SU-DHL-6 (cell line): ENCODE results near the gene TNFRSF25.
"Not testable (repeated sequence)": the region's sequence is repeated elsewhere in the genome, so short reads cannot be mapped to it uniquely, and the experiment has no call there.

ENCODE experiments used
- H2AFZ ChIP-seq: fragments of 200-600 bp; sonication (generic); 2 replicates; pipeline ENCODE4 v1.6.1; 2014; ENCODE audit warnings: low read depth, mild to moderate bottlenecking, moderate library complexity, mixed read lengths, antibody characterized with exemption, low read length; ENCODE audit not compliant: severe bottlenecking
- H3F3A ChIP-seq: fragments of 200-600 bp; shearing (Covaris generic); 2 replicates; pipeline ENCODE4 v1.6.0; 2016; ENCODE audit warnings: antibody characterized with exemption, mild to moderate bottlenecking; ENCODE audit not compliant: insufficient read depth
- H3K27ac ChIP-seq: fragments of 200-600 bp; sonication (generic); 2 replicates; pipeline ENCODE4 v1.5.1; 2016; ENCODE audit warnings: low read depth, mild to moderate bottlenecking, low read length, moderate library complexity, mixed read lengths
- H3K27me3 ChIP-seq: fragments of 200-600 bp; sonication (generic), shearing (Covaris generic); 2 replicates; pipeline ENCODE4 v1.6.0; 2014; ENCODE audit warnings: mild to moderate bottlenecking, low read length
- H3K36me3 ChIP-seq: fragments of 200-600 bp; sonication (generic); 2 replicates; pipeline ENCODE4 v1.6.1; 2014; ENCODE audit warnings: mild to moderate bottlenecking, low read length, mixed read lengths
- H3K4me2 ChIP-seq: fragments of 300-600, 200-600 bp; shearing (Covaris generic), sonication (generic); 2 replicates; pipeline ENCODE4 v1.6.0; 2014; ENCODE audit warnings: low read length, low read depth, mild to moderate bottlenecking; ENCODE audit not compliant: poor library complexity, severe bottlenecking
- H3K4me3 ChIP-seq: fragments of 200-600 bp; sonication (generic); 2 replicates; pipeline ENCODE4 v1.5.1; 2014; ENCODE audit warnings: antibody characterized with exemption, low read length, mild to moderate bottlenecking, mixed read lengths; ENCODE audit not compliant: insufficient read depth, poor library complexity, severe bottlenecking
- H3K79me2 ChIP-seq: fragments of 200-600 bp; sonication (generic); 2 replicates; pipeline ENCODE4 v1.6.1; 2014; ENCODE audit warnings: mild to moderate bottlenecking, low read length, moderate library complexity; ENCODE audit not compliant: insufficient read depth
- H3K9ac ChIP-seq: fragments of 200-600 bp; sonication (generic); 2 replicates; pipeline ENCODE4 v1.7.0; 2014; ENCODE audit warnings: mild to moderate bottlenecking, low read length
- H3K9me2 ChIP-seq: fragments of 200-600 bp; sonication (generic); replicated peaks from 2 replicates; pipeline ENCODE4 v1.6.1; 2014; ENCODE audit warnings: low read length; ENCODE audit not compliant: insufficient read depth
- H3K9me3 ChIP-seq: fragments of 200-600 bp; sonication (generic); 2 replicates; pipeline ENCODE4 v1.6.1; 2014; ENCODE audit warnings: low read length, mixed read lengths; ENCODE audit not compliant: insufficient read depth
- H4K20me1 ChIP-seq: fragments of 200-600 bp; sonication (generic); 2 replicates; pipeline ENCODE4 v1.6.1; 2014; ENCODE audit warnings: low read depth, mild to moderate bottlenecking, antibody characterized with exemption, low read length, moderate library complexity, mixed read lengths
- EZH2phosphoT487 ChIP-seq: fragments of 200-600 bp; sonication (generic), shearing (Covaris generic); conservative IDR thresholded peaks from 2 replicates; pipeline ENCODE4 v1.6.1; 2018; ENCODE audit warnings: mild to moderate bottlenecking, antibody characterized with exemption, low read length, moderate library complexity, mixed read lengths
- TF ChIP-seq, protein P1 (sequence below): fragments of 200-600 bp; sonication (generic); IDR thresholded peaks from one replicate; pipeline ENCODE4 v1.5.1; 2017; ENCODE audit warnings: antibody characterized with exemption, mild to moderate bottlenecking, low read length, moderate library complexity; ENCODE audit not compliant: insufficient read depth, poor library complexity, severe bottlenecking

The TNFRSF25 gene

DNA sequence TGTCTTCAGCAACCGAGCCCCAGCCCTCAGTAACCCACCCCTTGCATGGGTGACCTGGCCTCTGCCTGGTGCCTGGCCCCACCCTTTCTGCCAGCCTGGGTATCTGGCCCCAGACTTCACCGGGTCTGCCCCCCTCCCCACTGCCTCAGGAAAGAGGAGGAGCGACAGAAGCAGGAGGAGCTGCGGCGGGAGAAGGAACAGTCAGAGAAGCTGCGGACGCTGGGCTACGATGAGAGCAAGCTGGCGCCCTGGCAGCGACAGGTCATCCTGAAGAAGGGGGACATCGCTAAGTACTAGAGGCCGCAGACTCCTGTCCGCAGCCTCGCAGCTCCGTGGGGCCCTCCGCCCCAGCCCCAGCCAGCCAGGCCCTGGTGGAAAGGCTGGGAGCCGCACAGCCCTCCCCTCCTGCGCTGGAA lies 6.1 kb downstream of the TNFRSF25 start:
- no peak overlapping the region for H3K4me3 ChIP-seq
- H3K27ac ChIP-seq = no peak overlapping the region
- no peaks in the 10 kb centered on the region for H4K20me1 ChIP-seq
- H3K9me3 ChIP-seq = no peaks in the 10 kb centered on the region
- H3F3A ChIP-seq = no peaks in the 10 kb centered on the region
- no peak overlapping the region for H3K4me2 ChIP-seq
- no peak overlapping the region for H2AFZ ChIP-seq
- H3K9ac ChIP-seq = no peak overlapping the region
- H3K79me2 ChIP-seq = no peaks in the 10 kb centered on the region
- no peaks in the 10 kb centered on the region for H3K9me2 ChIP-seq
- H3K36me3 ChIP-seq = no peaks in the 10 kb centered on the region
- no peak for TF ChIP-seq EZH2phosphoT487
- TF ChIP-seq, protein P1, sequence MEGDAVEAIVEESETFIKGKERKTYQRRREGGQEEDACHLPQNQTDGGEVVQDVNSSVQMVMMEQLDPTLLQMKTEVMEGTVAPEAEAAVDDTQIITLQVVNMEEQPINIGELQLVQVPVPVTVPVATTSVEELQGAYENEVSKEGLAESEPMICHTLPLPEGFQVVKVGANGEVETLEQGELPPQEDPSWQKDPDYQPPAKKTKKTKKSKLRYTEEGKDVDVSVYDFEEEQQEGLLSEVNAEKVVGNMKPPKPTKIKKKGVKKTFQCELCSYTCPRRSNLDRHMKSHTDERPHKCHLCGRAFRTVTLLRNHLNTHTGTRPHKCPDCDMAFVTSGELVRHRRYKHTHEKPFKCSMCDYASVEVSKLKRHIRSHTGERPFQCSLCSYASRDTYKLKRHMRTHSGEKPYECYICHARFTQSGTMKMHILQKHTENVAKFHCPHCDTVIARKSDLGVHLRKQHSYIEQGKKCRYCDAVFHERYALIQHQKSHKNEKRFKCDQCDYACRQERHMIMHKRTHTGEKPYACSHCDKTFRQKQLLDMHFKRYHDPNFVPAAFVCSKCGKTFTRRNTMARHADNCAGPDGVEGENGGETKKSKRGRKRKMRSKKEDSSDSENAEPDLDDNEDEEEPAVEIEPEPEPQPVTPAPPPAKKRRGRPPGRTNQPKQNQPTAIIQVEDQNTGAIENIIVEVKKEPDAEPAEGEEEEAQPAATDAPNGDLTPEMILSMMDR = no peak
- H3K27me3 ChIP-seq = no peaks in the 10 kb centered on the region

DNA sequence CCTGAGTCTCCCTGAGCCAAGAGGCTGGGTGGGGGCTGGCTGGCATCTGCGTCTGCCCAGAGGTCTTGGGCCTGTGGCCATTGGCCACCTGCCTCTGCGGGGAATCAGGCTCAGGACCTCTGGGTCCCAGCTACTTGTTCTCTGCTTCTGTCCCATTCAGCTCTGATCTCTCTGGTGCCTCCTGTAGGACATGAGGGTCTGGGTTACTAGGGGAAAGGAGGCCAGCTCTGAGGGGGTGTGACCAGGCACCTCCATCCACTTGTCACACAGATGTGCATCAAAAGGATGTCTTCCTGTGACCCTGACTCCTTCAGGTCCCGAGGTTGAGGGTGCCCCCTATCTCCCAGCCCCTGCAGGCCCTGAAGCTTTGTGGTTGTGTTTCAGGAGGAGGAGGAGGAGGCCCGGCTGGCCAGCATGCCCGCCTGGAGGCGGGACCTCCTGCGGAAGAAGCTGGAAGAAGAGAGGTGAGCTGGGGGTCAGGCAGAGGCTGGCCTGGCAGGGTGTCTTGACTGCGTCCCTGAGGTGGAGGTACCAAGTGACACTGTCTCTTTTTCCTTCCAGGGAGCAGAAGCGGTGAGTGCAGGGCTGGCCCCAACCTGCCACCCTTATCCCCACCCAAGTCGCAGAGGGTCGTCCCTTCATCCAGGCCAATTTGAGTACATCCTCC lies 9.0 kb downstream of the TNFRSF25 start:
- no peak overlapping the region for H3K4me2 ChIP-seq
- H3K36me3 ChIP-seq = no peaks in the 10 kb centered on the region
- no peaks in the 10 kb centered on the region for H3K79me2 ChIP-seq
- H3K9me3 ChIP-seq = no peaks in the 10 kb centered on the region
- no peak overlapping the region for H3K4me3 ChIP-seq
- no peak overlapping the region for H3K9ac ChIP-seq
- no peak overlapping the region for H3K27ac ChIP-seq
- H2AFZ ChIP-seq = no peak overlapping the region
- H3F3A ChIP-seq = no peaks in the 10 kb centered on the region
- H3K9me2 ChIP-seq = no peaks in the 10 kb centered on the region
- no peaks in the 10 kb centered on the region for H3K27me3 ChIP-seq
- TF ChIP-seq, protein P1 = no peak
- no peak for TF ChIP-seq EZH2phosphoT487
- H4K20me1 ChIP-seq = no peaks in the 10 kb centered on the region

DNA sequence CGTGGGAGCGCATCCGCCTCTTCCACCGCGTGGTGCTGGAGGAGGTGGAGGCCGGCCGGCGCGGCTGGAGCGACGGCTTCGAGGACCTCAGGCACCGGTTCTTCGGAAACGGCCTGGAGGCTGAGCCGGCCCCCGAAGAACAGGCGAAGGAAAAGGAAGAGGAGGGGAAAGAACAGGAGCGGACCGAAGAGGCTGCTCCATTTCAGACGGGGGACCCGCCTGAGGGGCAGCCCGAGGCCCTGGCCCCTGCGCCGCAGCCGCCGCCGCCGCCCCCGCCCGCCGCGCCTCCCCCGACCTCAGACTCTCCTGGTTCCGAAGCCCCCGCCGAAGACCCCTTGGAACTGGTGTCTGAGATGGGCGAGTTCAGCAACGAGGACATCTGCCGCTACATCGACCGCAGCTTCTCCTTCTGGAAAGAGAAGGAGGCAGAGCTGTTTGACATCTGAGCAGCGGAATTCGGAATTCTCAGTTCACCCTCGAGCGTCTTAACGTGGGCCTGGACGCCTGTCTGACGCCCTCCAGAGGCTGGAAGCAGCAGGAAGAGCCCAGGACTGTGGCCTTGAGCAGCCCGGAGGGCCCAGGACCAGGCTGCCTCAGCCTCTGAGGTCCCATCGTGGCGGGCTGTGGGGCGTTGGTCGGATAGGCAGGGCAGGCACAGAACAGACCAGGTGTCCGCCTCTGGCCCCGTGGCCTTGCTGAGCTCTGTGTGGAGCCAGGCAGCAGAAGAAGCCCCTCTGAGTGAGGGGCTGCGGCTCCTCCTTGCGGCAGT lies 10.0 kb downstream of the TNFRSF25 start:
- H3K27me3 ChIP-seq = not testable (repeated sequence)

More for the DNA sequence above, 10.0 kb downstream of the TNFRSF25 start:
- not testable (repeated sequence) for H3K9me3 ChIP-seq, H3K4me2 ChIP-seq, H2AFZ ChIP-seq, H3K9ac ChIP-seq, H3K27ac ChIP-seq, H3K79me2 ChIP-seq, H3F3A ChIP-seq, H3K4me3 ChIP-seq, H4K20me1 ChIP-seq, H3K36me3 ChIP-seq, H3K9me2 ChIP-seq
